DMS53 (cell line): Measurements from ENCODE around the gene SEC14L5.
"Not testable (repeated sequence)": the region's sequence is repeated elsewhere in the genome, so short reads cannot be mapped to it uniquely, and the experiment has no call there.

ENCODE experiments used
- DNase-seq: peaks from one replicate; lab custom pipeline; 2025; lab: John Stamatoyannopoulos, UW

SEC14L5 gene

DNA sequence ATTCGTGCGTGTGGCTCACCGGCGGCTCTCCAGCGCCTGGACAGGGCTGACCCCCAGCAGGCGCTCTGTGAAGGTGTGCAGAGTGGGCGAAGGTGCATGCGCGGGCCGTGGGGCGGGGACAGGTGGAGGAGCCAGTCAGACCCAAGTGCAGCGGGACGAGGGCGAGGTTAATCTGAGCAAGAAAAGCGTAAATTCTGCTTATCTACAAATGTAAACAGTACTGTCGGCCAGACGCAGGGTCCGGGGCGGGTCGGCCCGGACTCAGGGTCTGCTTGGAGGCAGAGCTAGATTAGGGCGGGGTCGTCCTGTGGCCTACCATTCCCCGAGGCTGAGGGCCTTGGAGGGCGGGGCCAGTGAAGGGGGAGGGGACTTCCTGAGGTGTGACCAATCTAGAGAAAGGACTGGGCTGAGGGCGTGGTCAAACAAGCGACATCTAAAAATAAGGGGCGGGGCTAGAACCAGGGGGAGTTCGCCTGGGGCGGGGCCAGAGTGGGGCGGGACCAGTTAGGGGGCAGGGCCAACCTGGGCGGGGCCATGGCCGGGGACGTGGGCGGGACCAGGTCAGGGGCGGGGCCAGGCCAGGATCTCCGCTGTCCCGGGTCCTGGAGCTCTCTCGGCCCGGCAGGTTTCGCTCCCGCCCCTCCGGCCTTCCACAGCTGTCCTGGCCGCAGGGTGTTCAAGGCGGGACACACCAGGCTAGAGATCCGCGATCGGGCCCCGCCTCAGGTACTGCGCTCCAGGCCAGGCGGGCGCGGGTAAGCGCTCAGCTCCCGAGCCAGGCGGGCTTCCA lies at the start of gene SEC14L5:
Gene SEC14L5 (plus strand): TSS at position 611 of the 790 bp plus-strand sequence. CDS start 994 bp downstream, outside the sequence.
- DNase-seq, result peak; percentile 98

DNA sequence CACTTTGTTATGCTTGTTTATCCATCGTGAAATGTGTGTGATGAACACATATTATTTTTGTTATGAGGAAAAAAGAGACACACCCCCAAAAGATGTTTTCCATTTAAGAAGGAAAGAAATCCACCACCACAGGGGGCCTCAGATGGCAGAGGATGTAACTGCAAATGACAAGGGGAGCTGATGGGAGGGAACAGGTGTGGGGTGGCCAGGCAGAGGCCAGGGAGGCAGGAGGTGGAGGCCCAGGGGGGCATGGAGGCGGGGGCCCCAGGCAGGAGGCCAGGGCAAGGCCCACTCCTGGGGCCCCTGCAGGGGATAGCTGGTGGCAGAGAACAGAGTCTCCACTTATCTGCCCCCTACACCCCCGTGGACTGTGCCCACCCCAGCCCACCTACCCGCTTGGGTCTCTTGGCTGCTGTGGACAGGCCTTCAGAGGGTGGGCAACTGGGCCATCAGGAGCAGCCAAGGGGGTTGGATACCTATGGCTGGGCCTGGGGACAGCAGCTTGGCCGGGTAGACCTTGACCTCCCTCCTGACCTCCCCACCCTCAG lies 49.2 kb upstream of the SEC14L5 start:
- DNase-seq, result no peak

DNA sequence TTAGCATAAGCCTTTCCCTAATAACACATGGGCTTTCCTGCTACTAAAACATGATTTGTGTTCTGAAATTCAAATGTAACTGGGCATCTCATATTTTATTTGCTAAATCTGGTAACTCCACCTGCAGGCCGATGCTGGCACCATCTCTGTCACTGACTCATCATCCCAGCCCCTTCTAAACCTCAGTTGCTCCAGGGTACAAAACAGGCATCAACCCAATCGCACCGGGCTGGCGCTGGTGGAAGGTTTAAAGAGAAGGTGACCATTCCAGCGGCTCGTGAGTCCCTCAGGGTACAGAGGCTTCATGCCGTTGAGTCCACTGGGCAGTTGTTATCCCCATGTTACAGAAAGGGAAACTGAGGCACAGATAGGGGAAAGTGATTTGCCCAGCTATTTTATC lies 48.3 kb upstream of the SEC14L5 start:
- no peak for DNase-seq

DNA sequence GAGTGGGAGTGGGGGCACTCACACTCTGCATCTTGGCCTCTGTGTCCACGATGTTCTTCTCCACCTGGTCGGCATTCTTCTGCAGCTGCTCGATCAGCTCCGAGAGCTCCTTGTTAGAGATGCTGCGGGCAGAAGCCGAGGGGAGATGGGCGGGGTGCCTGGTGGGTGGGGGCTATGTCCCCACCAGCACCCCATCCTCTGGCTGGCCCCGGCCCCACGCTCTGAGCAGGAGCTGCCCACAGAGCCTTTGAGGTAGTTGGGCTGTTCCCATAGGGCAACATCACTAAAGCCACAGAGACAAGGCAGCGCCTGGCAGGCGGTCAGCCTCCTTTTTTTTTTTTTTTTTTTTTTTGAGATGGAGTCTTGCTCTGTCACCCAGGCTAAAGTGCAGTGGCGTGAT lies 47.3 kb upstream of the SEC14L5 start:
- DNase-seq, result no peak

DNA sequence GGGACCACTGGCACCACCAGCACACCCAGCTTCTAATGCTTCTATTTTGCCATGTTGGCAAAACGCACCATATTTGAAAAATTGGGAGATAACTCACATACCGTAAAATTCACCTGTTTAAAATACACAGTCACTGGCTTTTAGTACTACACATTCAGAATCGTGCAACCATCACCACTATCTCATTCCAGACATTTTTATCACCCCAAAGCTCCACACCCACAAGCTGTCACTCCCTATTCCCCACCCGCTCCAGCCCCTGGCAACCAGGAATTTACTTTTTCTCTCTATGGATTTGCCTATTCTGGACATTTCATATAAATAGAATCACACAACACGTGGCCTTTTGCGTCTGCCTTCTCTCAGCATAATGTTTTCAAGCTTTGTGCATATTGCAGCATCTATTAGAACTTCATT lies 46.2 kb upstream of the SEC14L5 start:
- no peak for DNase-seq

DNA sequence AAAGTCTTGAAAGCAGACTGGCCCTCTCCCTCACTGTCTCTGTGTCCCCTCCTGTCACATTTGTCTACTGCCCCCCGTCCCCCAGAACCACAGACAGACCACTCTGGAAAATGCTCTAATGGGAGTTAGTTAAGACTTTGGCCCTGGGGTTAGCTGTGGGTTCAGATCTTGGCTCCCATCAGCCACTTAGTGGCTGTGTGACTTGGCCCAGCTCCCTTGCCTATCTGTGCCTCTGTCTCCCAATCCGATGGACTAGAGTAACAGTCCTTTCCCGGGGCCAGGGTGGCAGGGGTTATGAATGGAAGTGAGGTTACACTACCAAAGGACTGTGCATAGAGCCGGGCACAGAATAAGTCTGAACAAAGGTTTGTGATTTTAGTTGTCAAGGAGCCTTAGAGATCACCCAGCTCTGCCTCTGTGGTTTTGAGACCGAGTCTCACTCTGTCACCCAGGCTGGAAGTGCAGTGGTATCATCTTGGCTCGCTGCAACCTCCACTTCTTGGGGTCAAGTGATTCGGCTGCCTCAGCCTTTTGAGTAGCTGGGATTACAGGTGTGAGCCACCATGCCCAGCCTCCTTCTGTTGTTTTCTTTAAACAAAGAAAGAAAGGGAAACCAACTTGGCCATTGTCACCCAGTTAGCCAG lies 44.9 kb upstream of the SEC14L5 start:
- DNase-seq, result no peak

DNA sequence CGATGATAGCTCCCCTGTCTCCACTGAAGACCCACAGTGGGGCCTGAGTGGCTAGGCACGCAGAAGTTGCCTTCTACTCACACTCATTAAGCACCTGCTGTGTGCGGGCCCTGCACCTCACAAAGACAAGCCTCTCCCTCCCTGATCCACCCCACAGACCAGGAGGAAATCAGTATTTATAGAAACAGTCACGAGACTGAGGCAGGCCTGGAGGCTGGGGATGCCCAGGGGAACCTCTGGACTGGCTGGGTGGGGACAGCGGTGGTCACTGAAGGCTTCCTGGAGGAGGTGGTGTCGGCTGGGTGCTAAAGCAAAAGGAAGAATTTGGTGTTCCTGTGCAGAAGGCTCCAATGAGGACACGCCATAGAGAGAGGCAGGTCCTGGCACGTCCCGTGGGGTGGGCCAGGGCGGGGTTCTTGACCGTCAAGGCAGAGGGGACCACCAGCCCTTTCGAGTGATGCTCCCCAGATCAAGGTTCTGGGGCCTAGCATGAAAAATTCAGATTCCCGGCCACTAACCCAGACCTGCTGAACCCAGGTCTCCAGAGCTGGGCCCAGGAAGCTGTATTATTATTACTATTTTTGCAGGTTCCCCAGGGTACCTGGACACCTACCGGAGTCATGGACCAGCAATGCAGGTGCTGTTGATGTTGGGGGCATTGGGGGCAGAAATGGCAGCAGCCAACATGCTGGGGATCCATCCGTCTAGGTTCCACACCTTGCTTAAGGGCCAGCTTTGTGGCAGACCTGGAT lies 44.2 kb upstream of the SEC14L5 start:
- DNase-seq, result no peak

DNA sequence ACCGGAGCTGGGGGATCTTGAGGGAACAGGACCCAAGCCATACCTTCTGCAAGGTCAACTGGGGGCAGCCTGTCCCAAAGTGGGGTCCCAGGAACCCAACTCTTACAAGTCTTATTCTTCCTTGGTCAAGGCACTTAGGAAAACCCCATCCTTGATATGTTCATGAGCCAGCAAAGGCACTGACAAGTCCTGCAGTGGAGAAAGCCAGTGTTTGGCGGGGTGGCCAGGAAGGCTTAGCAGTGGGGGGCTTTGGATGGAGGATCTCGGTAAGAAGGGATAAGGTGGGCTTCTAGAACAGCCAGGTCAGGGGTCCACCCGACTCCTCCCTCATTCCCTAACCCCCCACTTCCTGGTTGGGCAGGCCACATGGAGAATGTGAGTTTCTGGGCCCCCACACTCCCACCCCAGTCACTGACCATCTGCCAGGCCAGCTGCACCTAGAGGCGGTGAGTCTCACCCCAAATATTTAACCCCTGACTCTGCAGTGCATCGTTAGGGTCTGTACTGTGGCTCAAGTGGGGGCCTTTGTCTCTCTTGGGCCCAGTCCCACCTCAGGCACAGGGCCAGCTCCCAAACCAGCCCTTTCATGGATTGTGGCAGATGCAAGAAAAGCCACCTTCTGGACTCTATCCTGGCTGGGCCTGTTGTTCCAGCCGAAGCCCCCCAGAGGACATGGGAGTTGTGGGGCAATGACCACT lies 43.5 kb upstream of the SEC14L5 start:
- no peak for DNase-seq

DNA sequence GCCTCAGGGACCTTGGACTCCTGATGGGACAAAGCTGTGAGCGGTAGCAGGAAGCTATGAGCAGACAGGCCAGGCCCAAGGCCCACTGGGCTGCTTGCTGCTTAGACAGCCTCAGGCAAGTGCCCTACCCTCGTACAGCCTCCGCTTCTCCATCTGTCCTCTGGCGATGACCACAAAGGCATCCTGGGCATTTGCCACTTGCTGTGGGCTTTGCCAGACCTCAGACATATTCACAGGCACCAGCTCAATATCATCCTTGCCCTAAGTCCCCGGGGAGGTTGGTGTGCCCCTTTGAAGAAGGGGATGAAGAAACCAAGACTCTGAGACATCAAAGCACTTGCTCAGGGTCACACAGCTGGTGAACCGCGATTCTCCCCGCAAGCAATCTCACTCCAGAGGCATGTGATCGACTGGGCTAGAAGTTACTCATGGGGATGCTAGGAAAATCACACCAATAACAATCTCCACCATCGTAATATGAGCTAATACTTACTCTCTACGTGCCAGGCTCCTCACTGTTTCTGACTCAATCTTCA lies 42.8 kb upstream of the SEC14L5 start:
- DNase-seq, result no peak

DNA sequence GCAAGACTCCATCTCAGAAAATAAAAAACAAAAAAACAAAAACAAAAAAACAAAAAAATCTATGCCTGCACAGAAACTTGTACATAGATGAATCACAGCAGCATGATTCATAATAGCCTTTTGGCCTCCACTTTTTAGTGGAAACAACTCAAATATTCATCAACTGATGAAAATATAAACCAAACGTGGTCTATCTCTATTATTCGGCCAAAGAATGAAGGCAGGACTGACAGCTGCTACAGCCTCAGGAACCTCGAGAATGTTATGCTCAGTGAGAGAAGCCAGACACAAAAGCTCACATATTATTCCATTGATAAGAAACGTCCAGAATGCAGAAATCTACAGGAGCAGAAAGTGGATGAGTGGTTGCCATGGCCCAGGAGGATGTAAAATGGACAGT lies 41.0 kb upstream of the SEC14L5 start:
- DNase-seq, result no peak

DNA sequence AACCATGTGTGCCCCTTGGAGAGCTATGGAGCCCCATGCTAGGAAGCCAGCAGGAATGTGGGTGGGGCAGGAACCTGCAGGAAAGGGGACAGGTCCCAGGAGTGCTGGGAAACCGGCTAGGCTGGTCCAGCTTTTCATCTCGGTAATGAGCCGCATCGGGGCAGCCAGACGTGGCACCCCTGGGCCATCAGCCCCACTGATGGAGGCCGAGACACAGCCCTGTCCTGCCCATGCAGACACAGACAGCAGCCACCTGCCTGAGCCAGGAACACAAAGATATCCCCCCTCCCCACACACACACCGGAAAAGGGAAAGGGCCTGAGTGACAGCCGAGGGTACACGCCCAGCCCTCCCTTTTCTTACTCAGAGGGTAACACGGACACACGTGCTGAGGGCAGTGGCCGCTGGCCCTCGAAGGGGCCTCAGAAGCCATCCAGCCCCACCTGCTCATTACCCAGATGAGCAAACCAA lies 39.3 kb upstream of the SEC14L5 start:
- DNase-seq, result no peak

DNA sequence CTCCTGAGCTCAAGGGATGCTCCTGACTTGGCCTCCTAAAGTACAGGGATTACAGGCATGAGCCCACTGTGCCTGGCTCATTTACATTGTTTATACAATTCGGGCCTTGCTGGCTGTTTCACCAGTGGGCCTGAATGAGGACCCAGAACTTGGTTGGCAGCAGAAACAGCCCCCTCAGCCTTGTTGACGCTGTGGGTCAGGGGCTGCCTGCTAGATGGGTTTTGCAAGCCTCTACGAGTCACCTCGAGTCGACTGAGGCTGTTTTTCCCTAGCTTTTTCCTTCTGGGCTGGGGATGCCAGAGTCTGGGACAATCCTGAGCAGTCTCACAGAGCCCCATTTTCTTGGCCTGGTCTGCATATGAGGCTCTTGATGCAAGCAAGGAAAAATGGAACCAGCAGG lies 37.3 kb upstream of the SEC14L5 start:
- DNase-seq, result no peak

DNA sequence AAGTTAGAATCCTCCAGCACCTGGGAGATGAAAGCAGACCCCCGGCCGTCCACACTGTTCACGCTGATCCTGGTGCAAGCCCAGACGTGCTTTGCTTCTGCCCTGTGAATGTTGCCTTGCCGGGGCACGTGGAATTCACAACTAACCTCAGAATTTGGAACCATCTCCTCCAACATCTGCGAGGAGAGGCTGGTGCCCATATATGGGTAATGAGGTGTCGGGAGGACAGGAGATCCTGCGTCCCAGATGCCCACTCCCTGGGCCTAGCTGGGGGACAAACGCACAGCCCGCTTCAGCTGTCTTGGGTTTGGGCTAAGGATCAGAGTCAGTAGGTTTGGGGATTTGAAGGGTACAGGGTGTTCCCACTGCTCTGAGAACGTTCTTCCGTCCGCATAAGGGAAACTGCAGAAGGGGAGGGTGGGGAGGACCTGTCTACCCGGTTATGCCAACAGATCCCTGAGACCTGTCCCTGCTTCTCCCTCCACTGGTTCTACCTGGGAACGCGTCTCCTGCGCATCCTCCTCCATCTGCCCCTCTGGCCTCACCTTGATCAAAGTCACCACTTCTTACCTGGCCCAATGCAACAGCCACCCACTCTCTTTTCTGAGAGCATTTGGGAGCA lies 35.3 kb upstream of the SEC14L5 start:
- DNase-seq, result no peak

DNA sequence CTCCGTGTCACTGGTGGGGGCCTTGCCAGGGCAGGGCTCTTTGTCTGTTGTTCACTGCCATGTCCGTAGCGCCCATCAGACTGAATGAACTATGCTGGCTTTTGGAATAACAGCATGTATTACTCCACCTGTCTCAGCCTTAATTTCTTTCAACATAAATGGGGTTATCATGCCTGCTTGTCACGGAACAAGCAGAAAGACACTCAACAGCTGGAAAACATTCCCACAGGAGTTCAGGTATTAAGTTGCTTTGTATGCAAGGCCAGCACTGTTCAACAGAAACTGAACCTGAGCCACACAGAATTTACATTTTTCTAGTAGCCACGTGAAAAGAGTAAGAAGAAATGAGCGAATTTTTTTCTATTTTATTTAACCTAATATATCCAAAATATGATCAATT lies 34.3 kb upstream of the SEC14L5 start:
- no peak for DNase-seq

DNA sequence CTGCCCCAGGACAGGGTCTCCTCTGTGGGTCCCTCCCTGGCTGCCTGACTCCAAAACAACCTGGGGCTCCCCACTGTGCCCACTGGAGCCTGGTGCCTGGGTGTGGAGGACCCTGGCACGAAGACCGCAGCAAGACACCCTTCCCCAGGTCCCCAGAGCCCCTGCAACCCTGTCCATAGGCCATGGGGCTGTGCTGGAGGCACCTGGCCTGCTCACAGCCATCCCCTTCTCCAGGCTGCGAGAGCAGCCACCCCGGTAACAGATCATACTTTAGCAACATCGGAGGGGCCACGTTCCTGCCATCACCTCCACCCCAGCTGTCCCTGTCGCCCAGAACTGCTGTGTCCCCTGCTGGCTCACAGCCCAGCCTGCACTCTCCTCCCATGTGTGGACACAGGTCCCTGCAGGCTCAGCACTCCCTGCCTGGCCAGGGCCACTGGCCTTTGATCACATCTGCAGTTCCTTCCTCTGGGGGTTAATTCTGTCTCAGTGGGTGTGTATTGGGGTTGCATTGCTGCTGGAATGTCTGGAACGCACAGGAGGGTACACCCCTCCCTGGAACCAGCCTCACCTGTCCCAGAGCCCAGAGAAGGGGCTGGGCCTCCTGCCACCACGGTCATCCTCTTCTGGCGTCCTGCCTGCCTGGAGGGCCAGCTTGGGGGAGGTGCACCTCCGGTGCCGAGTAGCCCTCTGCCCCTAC lies 33.4 kb upstream of the SEC14L5 start:
- peak; percentile 25 for DNase-seq

DNA sequence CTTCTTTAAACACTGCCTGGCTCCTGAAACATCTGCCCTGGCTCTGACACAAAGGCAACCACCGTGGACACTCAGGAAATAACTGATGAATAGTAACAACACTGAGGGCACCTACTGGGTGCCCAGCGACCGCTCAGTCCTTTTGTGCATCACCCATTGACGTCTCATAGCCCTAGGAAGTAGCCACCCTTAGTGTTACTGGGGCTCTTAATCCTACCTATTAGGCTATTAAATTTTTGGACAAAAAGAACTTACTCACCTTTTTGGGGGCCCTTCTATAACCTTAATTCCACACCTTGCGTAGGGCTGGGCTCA lies 32.9 kb upstream of the SEC14L5 start:
- no peak for DNase-seq

DNA sequence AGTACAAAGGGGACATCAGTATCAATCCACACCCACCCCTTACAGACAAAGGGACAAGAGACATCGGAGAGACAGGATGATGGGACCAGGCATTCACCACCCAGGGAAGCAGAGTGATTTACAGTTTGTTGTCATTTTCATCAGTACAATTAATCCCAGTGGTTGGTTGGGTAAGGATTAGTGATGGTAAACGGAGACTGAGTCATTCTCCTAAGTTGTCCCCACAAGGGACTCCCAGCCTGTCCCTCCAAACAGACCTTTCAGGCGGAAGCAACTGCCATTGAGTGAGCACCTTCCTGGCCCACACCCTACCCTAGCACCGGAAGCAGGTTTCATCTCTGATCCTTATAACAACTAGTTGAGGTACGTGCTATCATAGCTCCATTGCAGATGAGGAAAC lies 32.3 kb upstream of the SEC14L5 start:
- DNase-seq, result no peak

DNA sequence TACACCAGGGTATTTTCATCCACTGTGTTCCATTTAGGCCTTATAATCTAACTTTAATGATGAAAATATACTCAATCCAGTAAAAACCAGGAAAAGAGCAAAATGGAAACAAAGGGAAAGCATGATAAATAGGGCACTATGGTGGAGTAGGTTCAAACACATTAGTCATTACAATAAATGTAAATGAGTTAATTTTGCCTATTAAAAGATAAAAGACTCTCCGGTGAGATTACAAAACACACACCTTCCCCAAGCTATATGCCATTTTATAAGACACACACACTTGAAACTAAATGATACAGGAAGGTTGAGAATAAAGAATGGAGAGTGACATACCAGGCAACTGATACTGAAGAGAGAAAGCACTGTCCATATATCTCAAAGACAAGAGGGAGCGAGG lies 31.2 kb upstream of the SEC14L5 start:
- DNase-seq, result no peak

DNA sequence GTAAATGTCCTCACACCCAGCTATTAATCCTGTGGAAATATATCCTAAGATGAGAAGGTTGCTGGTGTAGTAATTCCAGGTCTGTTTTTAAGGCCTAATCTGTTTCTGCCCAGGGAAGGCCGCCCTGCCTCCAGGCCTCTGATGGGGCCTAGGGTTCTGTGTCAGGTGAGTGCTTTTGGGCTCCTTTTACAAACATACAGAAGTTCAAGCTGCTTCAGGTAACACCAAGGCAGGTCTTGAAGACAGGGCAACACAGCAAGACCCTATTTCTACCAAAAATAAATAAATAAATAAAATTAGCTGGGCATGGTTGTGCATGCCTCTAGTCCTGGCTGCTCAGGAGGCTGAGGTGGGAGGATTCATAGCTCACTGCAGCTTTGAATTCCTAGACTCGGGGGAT lies 30.5 kb upstream of the SEC14L5 start:
- DNase-seq, result no peak

DNA sequence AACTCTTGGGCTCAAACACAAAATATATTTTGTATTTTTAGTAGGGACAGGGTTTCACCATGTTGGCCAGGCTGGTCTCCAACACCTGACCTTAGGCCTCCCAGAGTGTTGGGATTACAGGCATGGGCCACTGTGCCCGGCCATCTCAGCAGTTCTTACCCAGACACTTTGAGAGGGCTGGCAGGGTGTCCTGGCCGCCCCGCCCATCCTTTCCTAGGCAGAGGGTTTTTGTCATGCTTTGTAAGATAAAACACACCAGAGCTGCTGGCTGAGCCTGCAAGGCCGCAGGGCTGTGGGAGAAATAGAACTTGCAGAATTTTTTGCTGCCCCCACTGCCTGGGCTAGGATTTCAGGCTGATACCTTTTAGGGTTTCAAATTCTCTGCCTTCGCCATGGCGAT lies 29.9 kb upstream of the SEC14L5 start:
- DNase-seq, result no peak

DNA sequence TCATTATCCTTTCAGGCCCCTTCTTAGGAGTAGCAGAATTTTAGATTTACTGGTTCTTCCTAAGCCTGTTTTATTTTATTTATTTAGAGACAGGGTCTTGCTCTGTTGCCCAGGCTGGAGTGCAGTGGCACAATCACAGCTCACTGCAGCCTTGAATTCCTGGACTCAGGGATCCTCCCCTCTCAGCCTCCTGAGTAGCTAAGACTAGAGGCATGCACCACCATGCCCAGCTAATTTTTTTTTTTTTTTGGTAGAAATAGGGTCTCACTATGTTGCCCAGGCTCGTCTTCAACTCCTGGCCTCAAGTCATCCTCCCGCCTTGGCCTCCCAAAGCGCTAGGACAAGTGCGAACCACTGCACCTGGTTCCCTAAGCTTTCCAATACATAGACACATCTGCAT lies 28.5 kb upstream of the SEC14L5 start:
- DNase-seq, result not testable (repeated sequence)
